Measurements from ENCODE around the gene SDK1.

SDK1 gene

DNA sequence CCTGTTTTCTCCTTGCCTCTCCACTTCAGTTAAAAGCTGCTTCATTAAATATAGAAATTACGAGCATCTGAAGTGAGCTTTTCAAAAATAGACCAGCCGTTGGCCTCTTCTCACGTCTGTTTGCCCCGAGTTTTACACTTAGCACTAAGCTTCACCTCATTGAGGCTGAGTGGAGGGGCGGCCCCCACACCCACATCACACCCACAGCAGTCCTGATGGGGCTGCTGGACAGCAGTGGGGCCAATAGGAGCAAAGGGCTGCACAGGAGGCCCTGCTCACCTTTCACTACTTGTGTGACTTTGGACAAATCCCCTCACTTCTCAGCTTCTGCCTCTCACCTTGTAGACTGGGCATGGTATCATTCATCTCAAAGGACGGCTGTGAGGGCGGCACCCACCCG lies 677.8 kb downstream of the SDK1 start:
- in situ Hi-C loops (cut with HindIII; ENCODE audit: low sequenced_read_pairs) = no loop called here
- TF ChIP-seq, protein P1, sequence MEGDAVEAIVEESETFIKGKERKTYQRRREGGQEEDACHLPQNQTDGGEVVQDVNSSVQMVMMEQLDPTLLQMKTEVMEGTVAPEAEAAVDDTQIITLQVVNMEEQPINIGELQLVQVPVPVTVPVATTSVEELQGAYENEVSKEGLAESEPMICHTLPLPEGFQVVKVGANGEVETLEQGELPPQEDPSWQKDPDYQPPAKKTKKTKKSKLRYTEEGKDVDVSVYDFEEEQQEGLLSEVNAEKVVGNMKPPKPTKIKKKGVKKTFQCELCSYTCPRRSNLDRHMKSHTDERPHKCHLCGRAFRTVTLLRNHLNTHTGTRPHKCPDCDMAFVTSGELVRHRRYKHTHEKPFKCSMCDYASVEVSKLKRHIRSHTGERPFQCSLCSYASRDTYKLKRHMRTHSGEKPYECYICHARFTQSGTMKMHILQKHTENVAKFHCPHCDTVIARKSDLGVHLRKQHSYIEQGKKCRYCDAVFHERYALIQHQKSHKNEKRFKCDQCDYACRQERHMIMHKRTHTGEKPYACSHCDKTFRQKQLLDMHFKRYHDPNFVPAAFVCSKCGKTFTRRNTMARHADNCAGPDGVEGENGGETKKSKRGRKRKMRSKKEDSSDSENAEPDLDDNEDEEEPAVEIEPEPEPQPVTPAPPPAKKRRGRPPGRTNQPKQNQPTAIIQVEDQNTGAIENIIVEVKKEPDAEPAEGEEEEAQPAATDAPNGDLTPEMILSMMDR (IDR thresholded peaks at IDR 0.05; ENCODE audit: low read depth, low read length) = no peak
- no peak overlapping the region for H3K4me3 ChIP-seq (ENCODE audit: low read depth, low read length)
- DNase-seq (ENCODE audit: low read depth, low spot score) = no peak

- in situ Hi-C loops (cut with HindIII; ENCODE audit: low sequenced_read_pairs) = no loop called here
- TF ChIP-seq, protein P1 (IDR thresholded peaks at IDR 0.05; ENCODE audit: low read depth, low read length) = no peak
- H3K4me3 ChIP-seq (ENCODE audit: low read depth, low read length) = no peak overlapping the region
- DNase-seq (ENCODE audit: low read depth, low spot score) = no peak
Measured at GRCh38 chr7:3979611-3980299, 678.7 kb downstream of the SDK1 start.

DNA sequence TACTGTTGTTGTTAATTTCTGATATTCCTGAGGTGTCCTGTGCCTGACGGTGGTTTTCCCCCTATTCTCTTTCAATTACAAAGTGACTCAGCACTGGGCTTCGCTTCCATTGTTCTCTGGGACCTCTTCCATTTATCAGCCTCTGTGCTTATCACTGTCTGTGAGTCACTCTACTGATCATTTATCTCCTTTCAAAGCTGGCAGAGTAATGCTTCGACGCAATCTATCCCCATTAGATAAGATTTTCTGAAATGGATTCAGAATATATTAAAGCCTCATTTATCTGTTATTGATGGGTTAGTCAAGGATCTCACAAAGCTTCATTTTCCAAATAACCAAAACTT lies 679.2 kb downstream of the SDK1 start:
- H3K4me3 ChIP-seq (ENCODE audit: low read depth, low read length) = no peak overlapping the region
- DNase-seq (ENCODE audit: low read depth, low spot score) = peak; percentile 10
- TF ChIP-seq, protein P1 (IDR thresholded peaks at IDR 0.05; ENCODE audit: low read depth, low read length) = no peak
- in situ Hi-C loops (cut with HindIII; ENCODE audit: low sequenced_read_pairs) = no loop called here

GRCh38 chr7:3981281-3981680 lies 680.2 kb downstream of the SDK1 start:
- TF ChIP-seq, protein P1 (IDR thresholded peaks at IDR 0.05; ENCODE audit: low read depth, low read length) = no peak
- no peak overlapping the region for H3K4me3 ChIP-seq (ENCODE audit: low read depth, low read length)
- in situ Hi-C loops (cut with HindIII; ENCODE audit: low sequenced_read_pairs) = no loop called here
- DNase-seq (ENCODE audit: low read depth, low spot score) = no peak

DNA sequence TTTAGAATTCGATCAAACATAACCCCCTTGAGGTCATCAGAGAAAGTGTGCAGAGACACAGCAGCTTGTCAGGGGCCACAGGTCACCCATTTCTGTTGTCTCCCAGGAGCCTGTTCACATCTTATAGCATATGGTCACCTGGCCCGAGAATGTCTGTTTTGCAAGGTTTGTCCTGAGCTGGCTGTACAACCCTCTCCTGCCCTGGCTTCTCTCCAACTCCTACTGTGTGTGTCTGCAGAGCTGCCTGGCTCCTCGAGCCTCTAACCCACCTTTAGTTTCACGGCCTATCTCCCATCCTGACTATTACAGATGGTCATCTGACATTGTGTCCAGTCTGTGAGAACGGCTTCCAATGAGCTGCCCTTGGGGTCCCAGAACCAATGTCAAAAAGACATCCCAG lies 683.4 kb downstream of the SDK1 start:
- H3K4me3 ChIP-seq (ENCODE audit: low read depth, low read length) = no peak overlapping the region
- in situ Hi-C loops (cut with HindIII; ENCODE audit: low sequenced_read_pairs) = no loop called here
- TF ChIP-seq, protein P1 (IDR thresholded peaks at IDR 0.05; ENCODE audit: low read depth, low read length) = no peak
- no peak for DNase-seq (ENCODE audit: low read depth, low spot score)

DNA sequence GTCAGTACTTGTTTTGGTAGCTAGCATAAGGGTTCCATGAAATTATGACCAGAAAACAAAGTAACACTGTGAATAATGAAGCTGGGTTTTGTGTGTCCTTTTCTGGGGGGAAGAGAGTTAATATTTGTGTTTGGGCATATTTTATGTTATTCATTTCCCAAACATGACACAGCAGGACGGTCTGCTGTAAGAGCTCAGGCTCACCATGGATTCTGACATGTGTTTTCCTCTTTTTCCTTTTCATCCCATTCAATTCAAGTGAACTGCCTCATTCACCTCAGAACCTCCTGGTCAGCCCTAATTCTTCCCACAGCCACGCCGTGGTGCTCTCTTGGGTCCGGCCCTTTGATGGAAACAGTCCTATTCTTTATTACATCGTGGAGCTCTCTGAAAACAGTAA lies 685.9 kb downstream of the SDK1 start:
- in situ Hi-C loops (cut with HindIII; ENCODE audit: low sequenced_read_pairs) = no loop called here
- TF ChIP-seq, protein P1 (IDR thresholded peaks at IDR 0.05; ENCODE audit: low read depth, low read length) = no peak
- no peak for DNase-seq (ENCODE audit: low read depth, low spot score)
- H3K4me3 ChIP-seq (ENCODE audit: low read depth, low read length) = no peak overlapping the region

Measured in astrocyte of the spinal cord (primary cell).